ENCODE results near the gene INSIG1.

INSIG1 gene

GRCh38 chr7:155326385-155326784, 28.7 kb downstream of the INSIG1 start:
- TF ChIP-seq ZSCAN18 (tag by site-specific recombination; IDR thresholded peaks at IDR 0.05), result no peak
- no peak for TF ChIP-seq ZNF677 (tag by site-specific recombination; IDR thresholded peaks at IDR 0.05)
- TF ChIP-seq ZNF768 (tag by site-specific recombination; IDR thresholded peaks at IDR 0.05), result no peak
- no peak for TF ChIP-seq YY1 (tag by site-specific recombination; IDR thresholded peaks at IDR 0.05)
- no peak for TF ChIP-seq KLF16 (tag by site-specific recombination; IDR thresholded peaks at IDR 0.05)
- TF ChIP-seq ZNF394 (tag by site-specific recombination; IDR thresholded peaks at IDR 0.05; ENCODE audit: borderline replicate concordance), result no peak
- TF ChIP-seq ZNF202 (tag by site-specific recombination; IDR thresholded peaks at IDR 0.05; ENCODE audit: borderline replicate concordance), result no peak
- no peak for TF ChIP-seq ZNF513 (tag by site-specific recombination; IDR thresholded peaks at IDR 0.05)
- no peak for TF ChIP-seq ZXDB (tag by site-specific recombination; IDR thresholded peaks at IDR 0.05)
- TF ChIP-seq ZNF449 (tag by site-specific recombination; IDR thresholded peaks at IDR 0.05), result no peak
- TF ChIP-seq ZNF362 (tag by site-specific recombination; IDR thresholded peaks at IDR 0.05), result no peak
- no peak for TF ChIP-seq ZNF426 (tag by site-specific recombination; IDR thresholded peaks at IDR 0.05)
- no peak for TF ChIP-seq ZNF157 (tag by site-specific recombination; IDR thresholded peaks at IDR 0.05)
- TF ChIP-seq ZNF571 (tag by site-specific recombination; IDR thresholded peaks at IDR 0.05), result no peak
- TF ChIP-seq REST (tag by site-specific recombination; IDR thresholded peaks at IDR 0.05), result no peak
- no peak for TF ChIP-seq CTCF (tag by site-specific recombination; IDR thresholded peaks at IDR 0.05)
- no peak for TF ChIP-seq ZEB2 (tag by site-specific recombination; IDR thresholded peaks at IDR 0.05)
- TF ChIP-seq ZNF416 (tag by site-specific recombination; IDR thresholded peaks at IDR 0.05), result no peak
- TF ChIP-seq ZBTB11 (tag by site-specific recombination; conservative IDR thresholded peaks at IDR 0.05; ENCODE audit: low read depth), result no peak
- TF ChIP-seq ZNF302 (tag by site-specific recombination; IDR thresholded peaks at IDR 0.05; ENCODE audit: low read depth), result no peak
- ChIA-PET CTCF (interaction anchor here (3.0 kb wide), 1 partner anchor 19 kb away, joined by 10 read pairs; no protein-coding TSS in a partner anchor), POLR2A (no interaction called here)
- Histone ChIP-seq H3K36me3 (ENCODE audit: control insufficient read depth in 2 of 2, insufficient read depth in 1 of 2, low read length in 2 of 2) (no peaks in the 10 kb centered on the region), H3K27ac (ENCODE audit: extremely low read depth, low read depth, low read length) (no peak overlapping the region), H3K4me3 (ENCODE audit: low read depth, low read length) (no peak overlapping the region), H3K9me3 (ENCODE audit: control insufficient read depth, insufficient read depth, low read depth, low read length) (no peaks in the 10 kb centered on the region), H3K4me1 (ENCODE audit: control insufficient read depth, insufficient read depth, low read length) (no peaks in the 10 kb centered on the region)
